Measurements from ENCODE around the gene KIF7. TPM values are rescaled to one million over a fixed set of nuclear protein-coding genes. Genes with fewer than 3 reads are reported as not detected.

KIF7 gene
- total and polyA plus RNA-seq, 2 donors (not counting 3 experiments of a cell fraction or from before 2014, with no cell fraction given) = 4.2 to 11.3 TPM

- BruUV-seq (replicated peaks) = no TSS peak
- H3K9me1 ChIP-seq (replicated peaks; ENCODE audit: control insufficient read depth, extremely low read depth, insufficient read depth, low read length) = no peaks in the 10 kb centered on the region
- TF ChIP-seq POLR2A (IDR thresholded peaks at IDR 0.05; ENCODE audit: low read depth, low read length) (no peak), MYC (IDR thresholded peaks at IDR 0.05; ENCODE audit: low read depth, low read length) (no peak), JUN (IDR thresholded peaks at IDR 0.05; ENCODE audit: borderline replicate concordance, insufficient read depth, insufficient read length, low read depth) (no peak), EZH2 (IDR thresholded peaks at IDR 0.05; ENCODE audit: borderline replicate concordance, low read depth, low read length, severe bottlenecking) (no peak), POLR2AphosphoS5 (IDR thresholded peaks at IDR 0.05; ENCODE audit: insufficient read depth, low read depth, low read length) (no peak), FOS (IDR thresholded peaks at IDR 0.05; ENCODE audit: borderline replicate concordance, insufficient read depth, low read length) (no peak), GATA2 (IDR thresholded peaks at IDR 0.05; ENCODE audit: insufficient read depth, insufficient read length, low read depth, low read length) (no peak)
- TF ChIP-seq, protein P1, sequence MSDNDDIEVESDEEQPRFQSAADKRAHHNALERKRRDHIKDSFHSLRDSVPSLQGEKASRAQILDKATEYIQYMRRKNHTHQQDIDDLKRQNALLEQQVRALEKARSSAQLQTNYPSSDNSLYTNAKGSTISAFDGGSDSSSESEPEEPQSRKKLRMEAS (IDR thresholded peaks at IDR 0.05; ENCODE audit: insufficient read depth, insufficient read length) = no peak
- TF ChIP-seq, protein P2, sequence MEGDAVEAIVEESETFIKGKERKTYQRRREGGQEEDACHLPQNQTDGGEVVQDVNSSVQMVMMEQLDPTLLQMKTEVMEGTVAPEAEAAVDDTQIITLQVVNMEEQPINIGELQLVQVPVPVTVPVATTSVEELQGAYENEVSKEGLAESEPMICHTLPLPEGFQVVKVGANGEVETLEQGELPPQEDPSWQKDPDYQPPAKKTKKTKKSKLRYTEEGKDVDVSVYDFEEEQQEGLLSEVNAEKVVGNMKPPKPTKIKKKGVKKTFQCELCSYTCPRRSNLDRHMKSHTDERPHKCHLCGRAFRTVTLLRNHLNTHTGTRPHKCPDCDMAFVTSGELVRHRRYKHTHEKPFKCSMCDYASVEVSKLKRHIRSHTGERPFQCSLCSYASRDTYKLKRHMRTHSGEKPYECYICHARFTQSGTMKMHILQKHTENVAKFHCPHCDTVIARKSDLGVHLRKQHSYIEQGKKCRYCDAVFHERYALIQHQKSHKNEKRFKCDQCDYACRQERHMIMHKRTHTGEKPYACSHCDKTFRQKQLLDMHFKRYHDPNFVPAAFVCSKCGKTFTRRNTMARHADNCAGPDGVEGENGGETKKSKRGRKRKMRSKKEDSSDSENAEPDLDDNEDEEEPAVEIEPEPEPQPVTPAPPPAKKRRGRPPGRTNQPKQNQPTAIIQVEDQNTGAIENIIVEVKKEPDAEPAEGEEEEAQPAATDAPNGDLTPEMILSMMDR (IDR thresholded peaks at IDR 0.05; ENCODE audit: extremely low read depth in 1 of 2, insufficient read depth in 1 of 2, low read depth in 1 of 2, low read length in 2 of 2) = no peak
- no peaks in the 10 kb centered on the region for H4K20me1 ChIP-seq (replicated peaks; ENCODE audit: control insufficient read depth, extremely low read depth, insufficient read depth, low read length)
- FAIRE-seq (no peak), DNase-seq (ENCODE audit: low read depth, low spot score) (no peak)
- no peaks in the 10 kb centered on the region for H3K79me2 ChIP-seq (ENCODE audit: control insufficient read depth, insufficient read depth, low read length)
- H3K36me3 ChIP-seq (ENCODE audit: control insufficient read depth in 2 of 2, extremely low read depth in 1 of 2, insufficient read depth in 2 of 2, low read length in 2 of 2) = no peaks in the 10 kb centered on the region
- no peaks in the 10 kb centered on the region for H3K9me3 ChIP-seq (replicated peaks; ENCODE audit: control insufficient read depth, insufficient read depth, low read length)
- H3K27ac ChIP-seq (ENCODE audit: insufficient read depth, low read depth, low read length) = no peak overlapping the region
- ChIA-PET POLR2A (no interaction called here), CTCF (no interaction called here)
- H2AFZ ChIP-seq (ENCODE audit: low read depth, low read length) = no peak overlapping the region
- no peak overlapping the region for H3K9ac ChIP-seq (replicated peaks; ENCODE audit: extremely low read depth, insufficient read depth, low read length)
- no peak overlapping the region for H3K4me2 ChIP-seq (ENCODE audit: insufficient read depth, low read length)
- no peak overlapping the region for H3K4me3 ChIP-seq (replicated peaks in 1 of 3; ENCODE audit: insufficient read depth in 1 of 3, low read depth in 1 of 3, low read length in 3 of 3)
- intact Hi-C loops (cut with micrococcal nuclease) (no loop called here), dilution Hi-C loops (cut with MboI; ENCODE audit: extremely low pct_ligation_motif_present, low sequenced_read_pairs) (no loop called here)
- no peaks in the 10 kb centered on the region for H3K27me3 ChIP-seq (ENCODE audit: control insufficient read depth in 2 of 2, insufficient read depth in 2 of 2, low read length in 2 of 2)
- peaks cover 9% of the 10 kb centered on the region for H3K4me1 ChIP-seq (ENCODE audit: control insufficient read depth, extremely low read depth, insufficient read depth, low read length)
Measured at GRCh38 chr15:89669941-89670340, 14.7 kb upstream of the KIF7 start.

Measured in endothelial cell of umbilical vein (primary cell).